GM12874 (cell line): ENCODE measurements around the gene AGXT2.

Experiments
- CTCF ChIP-seq: IDR thresholded peaks from 2 replicates; pipeline ENCODE4 v1.5.1; 2011; ENCODE audit warnings: low read depth, mild to moderate bottlenecking, control low read depth, low read length, moderate library complexity; ENCODE audit not compliant: insufficient read depth

Gene AGXT2

GRCh38 chr5:35056686-35057085 lies 8.9 kb upstream of the AGXT2 start:
- TF ChIP-seq CTCF, result no peak

GRCh38 chr5:35052838-35053237 lies 5.1 kb upstream of the AGXT2 start:
- no peak for TF ChIP-seq CTCF

GRCh38 chr5:35050541-35051126 lies 2.9 kb upstream of the AGXT2 start:
- TF ChIP-seq CTCF, result no peak

GRCh38 chr5:35048910-35049309 lies 1.2 kb upstream of the AGXT2 start:
- no peak for TF ChIP-seq CTCF

- no peak for TF ChIP-seq CTCF
These were observed 975 bp downstream of the AGXT2 start for GRCh38 chr5:35046774-35047173.

GRCh38 chr5:35045280-35045679 lies 2.5 kb downstream of the AGXT2 start:
- TF ChIP-seq CTCF, result no peak

- no peak for TF ChIP-seq CTCF
These were observed 3.1 kb downstream of the AGXT2 start for GRCh38 chr5:35044649-35045048.

- no peak for TF ChIP-seq CTCF
These were observed 5.0 kb downstream of the AGXT2 start for GRCh38 chr5:35042781-35043180.
